Bronchial epithelial cell (primary cell): Measurements from ENCODE around the gene SEMA6B. TPM values are rescaled to one million over a fixed set of nuclear protein-coding genes. Genes with fewer than 3 reads are reported as not detected.
A peak's percentile ranks its signal among the peaks of the same experiment; 100 is the strongest.

Experiments used
- DNase-seq: peaks from one replicate; pipeline ENCODE4 v3.0.0-alpha.2; 2010; ENCODE audit warnings: low read depth
- FAIRE-seq: peaks from 2 replicates; lab custom pipeline; 2011; peaks lifted over from hg19 to GRCh38; lab: Jason Lieb, UNC
- H3K27me3 ChIP-seq: 2 replicates; pipeline ENCODE4 v1.5.1; 2011; ENCODE audit warnings: low read length; ENCODE audit not compliant: control insufficient read depth, insufficient read depth
- H3K36me3 ChIP-seq: 2 replicates; pipeline ENCODE4 v1.5.1; 2011; ENCODE audit warnings: low read length; ENCODE audit not compliant: control insufficient read depth, insufficient read depth
- H3K4me3 ChIP-seq: 2 replicates; pipeline ENCODE4 v1.5.1; 2011; ENCODE audit warnings: mild to moderate bottlenecking, low read depth, low read length, control low read depth
- total RNA-seq: library from RNA; depleted of rRNA; stranded (reverse); fragments of >200 nt; gene quantifications from 2 replicates; pipeline ENCODE4 v1.2.1, GENCODE V29; 2014
- TF ChIP-seq, protein P1 (sequence below): IDR thresholded peaks from 2 replicates; pipeline ENCODE4 v1.5.1; 2011; ENCODE audit warnings: mild to moderate bottlenecking, moderate library complexity, low read length, control low read depth, inconsistent platforms; ENCODE audit not compliant: insufficient read depth, severe bottlenecking

The SEMA6B gene
- total RNA-seq, 1 donor from 2014 or later = under 0.01 TPM

DNA sequence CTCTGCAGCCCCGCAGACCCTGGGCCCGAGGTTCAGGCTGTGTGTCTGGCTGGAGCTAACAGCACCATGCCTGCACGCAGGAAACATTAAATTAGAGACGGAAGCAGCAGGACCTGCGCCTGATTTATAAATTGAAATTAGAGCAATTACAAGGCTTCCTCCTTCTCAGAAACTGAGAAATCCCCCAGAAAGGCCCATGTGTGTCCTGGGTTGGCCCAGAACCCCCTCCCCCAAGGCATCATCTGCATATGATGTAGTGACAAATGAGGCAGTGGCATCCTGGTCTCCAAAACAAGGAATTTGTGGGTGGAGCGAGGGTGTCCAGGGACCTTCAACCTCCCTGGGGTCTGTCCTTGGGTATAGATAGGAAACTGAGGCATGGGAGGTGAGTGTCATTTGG is 27.2 kb upstream of the SEMA6B start:
- FAIRE-seq (no peak), DNase-seq (no peak)
- H3K36me3 ChIP-seq = no peaks in the 10 kb centered on the region
- TF ChIP-seq, protein P1, sequence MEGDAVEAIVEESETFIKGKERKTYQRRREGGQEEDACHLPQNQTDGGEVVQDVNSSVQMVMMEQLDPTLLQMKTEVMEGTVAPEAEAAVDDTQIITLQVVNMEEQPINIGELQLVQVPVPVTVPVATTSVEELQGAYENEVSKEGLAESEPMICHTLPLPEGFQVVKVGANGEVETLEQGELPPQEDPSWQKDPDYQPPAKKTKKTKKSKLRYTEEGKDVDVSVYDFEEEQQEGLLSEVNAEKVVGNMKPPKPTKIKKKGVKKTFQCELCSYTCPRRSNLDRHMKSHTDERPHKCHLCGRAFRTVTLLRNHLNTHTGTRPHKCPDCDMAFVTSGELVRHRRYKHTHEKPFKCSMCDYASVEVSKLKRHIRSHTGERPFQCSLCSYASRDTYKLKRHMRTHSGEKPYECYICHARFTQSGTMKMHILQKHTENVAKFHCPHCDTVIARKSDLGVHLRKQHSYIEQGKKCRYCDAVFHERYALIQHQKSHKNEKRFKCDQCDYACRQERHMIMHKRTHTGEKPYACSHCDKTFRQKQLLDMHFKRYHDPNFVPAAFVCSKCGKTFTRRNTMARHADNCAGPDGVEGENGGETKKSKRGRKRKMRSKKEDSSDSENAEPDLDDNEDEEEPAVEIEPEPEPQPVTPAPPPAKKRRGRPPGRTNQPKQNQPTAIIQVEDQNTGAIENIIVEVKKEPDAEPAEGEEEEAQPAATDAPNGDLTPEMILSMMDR = no peak
- no peak overlapping the region for H3K4me3 ChIP-seq
- H3K27me3 ChIP-seq = peaks cover 20% of the 10 kb centered on the region

DNA sequence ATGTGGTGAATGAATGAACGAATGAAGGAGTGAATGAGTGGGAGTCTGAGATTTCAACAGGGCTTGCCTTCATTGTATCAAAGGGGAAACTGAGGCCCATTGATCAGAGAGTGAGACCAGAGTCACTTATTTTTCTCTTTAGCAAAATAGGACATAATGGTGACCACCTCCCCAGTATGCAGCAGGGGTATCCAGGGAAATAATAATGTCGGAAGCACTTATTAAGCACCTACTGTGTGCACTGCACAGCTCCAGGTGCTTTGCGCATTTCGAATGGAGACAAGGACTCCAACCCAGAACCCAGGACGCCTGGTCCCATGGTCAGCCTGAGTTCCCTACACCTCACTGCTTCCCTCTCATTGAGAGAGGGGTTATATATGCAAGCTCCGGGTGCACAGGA is 26.8 kb upstream of the SEMA6B start:
- no peak for FAIRE-seq
- Histone ChIP-seq H3K4me3 (no peak overlapping the region), H3K36me3 (no peaks in the 10 kb centered on the region), H3K27me3 (peaks cover 20% of the 10 kb centered on the region)
- no peak for DNase-seq
- TF ChIP-seq, protein P1 = no peak

DNA sequence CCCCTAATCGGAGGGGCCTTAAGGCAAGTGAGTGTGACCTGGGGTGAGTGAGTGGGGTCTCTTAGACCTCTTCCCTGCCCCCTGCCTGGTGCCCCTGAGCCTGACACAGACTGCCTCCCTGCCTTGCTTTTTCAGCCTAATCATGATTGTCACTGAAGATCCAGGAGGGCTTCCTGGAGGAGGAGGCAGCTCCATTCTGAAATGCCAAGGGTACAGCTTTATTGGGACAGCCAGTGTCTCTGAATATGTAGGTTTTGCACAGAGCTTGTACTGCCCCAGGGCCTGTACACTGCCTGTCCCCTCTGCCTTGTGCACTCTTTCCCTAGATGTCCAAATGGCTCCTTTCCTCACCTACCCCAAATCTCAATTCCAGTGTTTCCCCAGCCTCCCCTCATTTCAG is 26.1 kb upstream of the SEMA6B start:
- H3K27me3 ChIP-seq = peaks cover 20% of the 10 kb centered on the region
- TF ChIP-seq, protein P1 = no peak
- no peak for FAIRE-seq

DNA sequence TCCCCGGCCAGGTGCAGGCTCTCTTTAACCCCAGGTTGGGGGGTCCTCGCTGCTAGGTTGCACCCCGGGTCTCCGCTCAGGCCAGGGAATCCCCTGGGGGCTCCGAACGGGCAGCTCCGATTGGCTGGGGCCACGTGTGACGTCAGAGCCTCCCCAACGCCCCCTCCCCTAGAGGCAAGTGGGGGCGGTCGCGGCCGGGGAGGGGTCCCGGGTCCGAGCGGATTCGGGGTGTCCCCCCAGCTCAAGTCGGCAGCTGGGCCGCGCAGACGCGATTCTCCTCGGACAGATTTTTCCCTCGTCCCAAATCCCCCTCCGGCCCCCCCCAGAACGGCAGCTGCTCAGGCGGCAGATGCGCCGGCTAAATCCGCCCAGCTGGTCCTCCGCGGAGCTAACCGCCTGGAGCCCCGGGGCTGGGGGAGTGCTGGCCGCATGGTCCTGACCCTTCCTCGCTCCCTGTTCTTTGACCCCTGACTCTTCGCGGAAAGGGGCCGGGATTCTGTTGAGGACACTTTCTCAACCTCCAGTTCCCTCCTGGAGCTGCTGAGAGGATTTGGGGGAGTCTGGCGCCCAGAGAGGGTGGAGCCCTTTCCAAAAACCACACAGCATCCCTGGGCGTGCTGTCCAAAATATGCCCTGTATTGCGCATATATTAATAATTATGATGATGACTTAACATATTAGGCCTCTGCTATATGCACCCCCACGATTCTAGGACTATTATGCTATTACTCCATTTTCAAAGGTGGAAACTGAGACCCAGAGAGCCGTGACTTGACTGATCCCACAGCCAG is 25.4 kb upstream of the SEMA6B start:
- FAIRE-seq = no peak
- TF ChIP-seq, protein P1 = no peak
- H3K27me3 ChIP-seq = peaks cover 27% of the 10 kb centered on the region
- H3K36me3 ChIP-seq = no peaks in the 10 kb centered on the region
- H3K4me3 ChIP-seq = no peak overlapping the region
- no peak for DNase-seq

More for the DNA sequence above, 26.1 kb upstream of the SEMA6B start:
- no peak for DNase-seq
- Histone ChIP-seq H3K36me3 (no peaks in the 10 kb centered on the region), H3K4me3 (no peak overlapping the region)

DNA sequence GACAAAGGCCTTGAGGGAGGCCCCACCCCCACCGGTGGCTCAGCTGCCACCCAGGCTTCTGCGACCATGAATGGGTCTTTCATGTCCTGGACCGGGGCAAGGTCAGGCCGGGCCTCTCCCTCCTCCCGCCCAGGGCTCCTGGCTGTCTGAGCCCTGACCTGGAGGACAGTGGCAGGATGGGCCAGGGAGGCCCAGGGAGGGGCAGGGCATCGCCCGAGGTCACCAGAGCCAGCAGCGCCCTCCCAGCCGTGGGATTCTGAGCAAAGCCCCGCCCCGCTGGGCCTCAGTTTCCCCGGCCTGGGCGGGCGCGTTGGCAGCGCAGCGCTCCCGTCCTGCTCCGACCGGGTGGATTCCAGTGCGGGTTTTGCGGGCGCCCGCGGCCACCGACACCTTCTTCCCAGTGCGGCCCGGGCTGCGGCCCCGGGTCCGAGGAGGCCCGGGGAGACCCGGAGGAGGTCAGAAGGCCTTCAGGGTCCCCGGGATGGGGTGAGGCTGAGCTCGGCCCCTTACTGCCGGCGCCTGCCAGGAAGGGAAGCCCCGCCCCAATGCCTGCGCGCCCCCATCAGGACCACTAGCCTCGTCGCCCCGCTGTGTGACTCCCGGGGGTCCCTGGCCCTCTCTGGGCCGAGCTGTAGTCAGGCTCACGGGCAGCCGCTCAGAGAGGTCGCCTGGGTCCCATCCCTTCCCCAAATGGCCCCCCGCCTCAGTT is 24.6 kb upstream of the SEMA6B start:
- Histone ChIP-seq H3K27me3 (peaks cover 34% of the 10 kb centered on the region), H3K4me3 (peak overlapping the region; percentile 22), H3K36me3 (no peaks in the 10 kb centered on the region)
- TF ChIP-seq, protein P1 = no peak
- FAIRE-seq (no peak), DNase-seq (no peak)
